HG02642 (cell line): Measurements from ENCODE around the gene RBP3.

ENCODE experiments used
- ATAC-seq: cut with Tn5 transposase; IDR thresholded peaks from one replicate; pipeline ENCODE4 v1.9.1; 2021; ENCODE audit warnings: mild to moderate bottlenecking; ENCODE audit not compliant: unreplicated experiment, poor library complexity

The RBP3 gene

GRCh38 chr10:47369251-47369894, 21.2 kb downstream of the RBP3 start:
- ATAC-seq = no peak

- no peak for ATAC-seq
Observed at GRCh38 chr10:47370015-47370767, 22.0 kb downstream of the RBP3 start.

- no peak for ATAC-seq
Observed at GRCh38 chr10:47370878-47371277, 22.7 kb downstream of the RBP3 start.

- ATAC-seq = no peak
Observed at GRCh38 chr10:47371629-47372485, 23.7 kb downstream of the RBP3 start.

GRCh38 chr10:47372726-47373125, 24.6 kb downstream of the RBP3 start:
- no peak for ATAC-seq

- ATAC-seq = no peak
Observed at GRCh38 chr10:47374611-47375536, 26.7 kb downstream of the RBP3 start.

- no peak for ATAC-seq
Observed at GRCh38 chr10:47376522-47377220, 28.5 kb downstream of the RBP3 start.

GRCh38 chr10:47378183-47378510, 30.0 kb downstream of the RBP3 start:
- no peak for ATAC-seq

- no peak for ATAC-seq
Observed at GRCh38 chr10:47378606-47379444, 30.7 kb downstream of the RBP3 start.

- no peak for ATAC-seq
Observed at GRCh38 chr10:47379445-47379785, 31.3 kb downstream of the RBP3 start.

- no peak for ATAC-seq
Observed at GRCh38 chr10:47379901-47380300, 31.7 kb downstream of the RBP3 start.

GRCh38 chr10:47380341-47381102, 32.4 kb downstream of the RBP3 start:
- no peak for ATAC-seq

- no peak for ATAC-seq
Observed at GRCh38 chr10:47381103-47381395, 32.9 kb downstream of the RBP3 start.

- no peak for ATAC-seq
Observed at GRCh38 chr10:47381427-47382379, 33.5 kb downstream of the RBP3 start.

- no peak for ATAC-seq
Observed at GRCh38 chr10:47383261-47384147, 35.3 kb downstream of the RBP3 start.
